ENCODE results near the gene NSD1.
"Not testable (repeated sequence)": the region's sequence is repeated elsewhere in the genome, so short reads cannot be mapped to it uniquely, and the experiment has no call there.

DNA sequence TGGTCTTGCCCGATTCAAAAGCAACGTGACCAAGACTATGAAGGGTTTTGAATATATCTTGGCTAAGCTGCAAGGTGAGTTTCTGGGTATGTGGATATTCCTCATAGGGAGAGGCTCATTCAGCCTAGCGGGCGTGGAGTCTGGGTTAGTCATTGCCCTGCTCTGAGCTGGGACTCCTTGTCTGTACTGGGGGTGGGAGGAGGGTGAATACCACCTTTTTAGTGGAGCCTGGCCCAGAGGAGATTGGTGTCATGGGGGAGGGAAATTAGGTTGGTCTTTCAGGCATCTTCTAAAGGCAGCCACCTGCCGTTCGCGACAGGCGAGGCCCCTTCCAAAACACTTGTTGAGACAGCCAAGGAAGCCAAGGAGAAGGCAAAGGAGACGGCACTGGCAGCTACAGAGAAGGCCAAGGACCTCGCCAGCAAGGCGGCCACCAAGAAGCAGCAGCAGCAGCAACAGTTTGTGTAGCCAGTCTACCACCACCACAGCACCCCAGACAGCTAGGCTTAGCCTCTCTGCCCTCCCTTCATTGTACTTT, 172.6 kb downstream of the NSD1 start:
- not testable (repeated sequence) for TF ChIP-seq EZH2 (IDR thresholded peaks at IDR 0.05); JUND (IDR thresholded peaks at IDR 0.05); POLR2A (IDR thresholded peaks at IDR 0.05; ENCODE audit: borderline replicate concordance, extremely low read depth, insufficient read depth, insufficient read length); CTCF (IDR thresholded peaks at IDR 0.05 in 2 of 3, conservative IDR thresholded peaks at IDR 0.05 in 1 of 3; ENCODE audit: borderline replicate concordance in 1 of 3, insufficient read depth in 1 of 3, low read depth in 2 of 3, low read length in 2 of 3); MAX (IDR thresholded peaks at IDR 0.05); SP1 (IDR thresholded peaks at IDR 0.05; ENCODE audit: low read depth); ZNF274 (IDR thresholded peaks at IDR 0.05; ENCODE audit: low read depth, low read length)

All from HCT116 (cell line).